GM19025 (cell line): ENCODE results near the gene IL17REL.

Experiments used
- ATAC-seq: cut with Tn5 transposase; IDR thresholded peaks from one replicate; pipeline ENCODE4 v1.9.1; 2021; ENCODE audit warnings: mild to moderate bottlenecking, low read depth, moderate library complexity; ENCODE audit not compliant: unreplicated experiment

Gene IL17REL

DNA sequence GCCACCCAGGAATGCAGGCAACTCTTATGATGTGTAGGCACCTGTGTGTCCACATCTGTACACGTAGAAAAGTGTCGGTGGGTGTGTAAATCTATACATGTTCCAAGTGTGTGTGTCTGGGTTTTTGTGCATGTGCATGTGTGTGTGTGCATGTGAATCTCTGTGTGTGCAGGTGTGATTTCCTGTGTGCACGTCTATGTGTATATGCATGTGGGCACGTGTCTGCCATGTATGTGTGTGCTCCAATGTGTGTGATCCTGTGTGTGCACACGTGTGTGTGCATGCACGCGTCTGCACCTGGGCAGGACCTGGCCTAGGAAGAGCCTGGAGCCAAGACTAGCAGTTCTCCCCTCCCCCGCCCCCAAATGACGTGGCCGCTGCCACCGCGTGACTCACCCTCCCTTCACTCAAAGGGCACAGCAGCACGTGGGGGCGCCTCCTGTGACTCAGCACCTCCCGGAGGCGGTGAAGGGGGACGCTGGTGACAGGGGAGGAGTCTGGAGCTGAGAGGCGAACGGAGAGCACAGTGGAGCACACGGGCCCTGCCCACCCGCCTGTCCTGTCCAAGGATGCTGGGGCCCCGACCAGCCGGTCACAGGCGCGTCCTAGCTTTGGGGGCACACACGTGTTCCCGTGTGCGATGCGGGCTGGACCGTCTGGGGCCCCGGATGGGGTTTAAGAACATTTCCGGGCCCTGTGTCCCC, 41.9 kb downstream of the IL17REL start:
- peak; percentile 51 for ATAC-seq

DNA sequence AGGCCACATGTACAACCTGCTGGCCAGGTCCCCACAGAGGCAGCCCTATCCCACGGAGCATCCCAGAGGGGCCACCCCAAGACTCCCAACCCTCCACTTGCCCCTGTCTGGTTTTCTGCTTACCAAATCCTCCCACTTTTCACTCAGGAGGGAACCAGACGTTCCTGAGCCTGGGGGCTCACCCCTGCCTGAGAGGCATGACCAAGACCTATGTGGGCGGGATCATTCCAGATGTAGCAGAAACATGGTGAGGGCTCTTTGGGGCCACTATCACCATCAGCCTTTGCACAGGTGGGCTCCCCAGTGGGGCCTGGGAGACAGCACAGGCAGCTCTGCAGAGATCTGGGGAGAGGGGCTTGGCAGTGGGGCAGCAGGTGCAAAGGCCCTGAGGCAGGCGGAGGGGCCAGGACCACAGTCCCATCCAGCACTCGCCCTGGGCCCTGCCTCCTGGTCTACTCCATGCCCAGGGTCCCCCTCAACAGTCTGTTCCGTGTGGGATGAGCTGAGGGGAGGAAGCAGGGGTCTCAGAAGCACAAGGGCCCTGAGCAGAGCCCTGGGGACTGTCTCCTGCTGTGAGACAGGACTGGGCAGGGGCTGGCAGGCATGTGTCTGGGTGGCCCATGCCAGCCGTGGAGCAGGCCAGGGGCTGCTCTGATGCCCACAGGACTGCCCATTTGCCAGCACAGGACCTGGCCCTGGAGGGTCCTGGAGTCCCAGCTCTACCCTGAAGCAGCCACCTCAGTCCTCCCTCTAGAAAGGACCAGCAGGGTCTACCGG, 42.6 kb downstream of the IL17REL start:
- ATAC-seq, result no peak

GRCh38 chr22:49968831-49969661, 43.5 kb downstream of the IL17REL start:
- ATAC-seq, result no peak

DNA sequence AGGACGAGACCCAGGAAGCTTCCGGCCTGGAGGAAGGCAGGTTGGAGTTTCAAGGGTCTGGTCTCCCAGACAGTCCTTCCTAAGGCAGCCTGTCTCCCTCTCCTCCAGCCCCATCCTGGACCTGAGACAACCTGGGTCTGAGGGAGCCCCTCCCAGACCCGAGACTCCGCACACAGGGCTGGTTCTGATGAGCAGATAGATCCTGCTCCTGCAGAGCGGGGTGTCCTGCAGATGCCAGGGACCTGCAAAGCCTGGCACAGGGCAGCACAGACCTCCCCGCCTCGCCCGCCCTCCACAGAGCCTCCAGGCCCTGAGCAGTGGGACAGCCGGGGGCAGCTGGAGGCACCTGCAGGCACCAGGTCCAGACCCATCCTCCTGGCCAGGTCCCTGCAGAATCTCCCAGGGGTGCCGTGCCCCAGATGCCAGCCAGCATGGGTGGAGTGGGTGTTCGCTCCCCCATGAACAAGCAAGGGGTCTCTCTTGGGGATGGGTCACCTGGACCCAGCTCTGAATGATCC, 44.2 kb downstream of the IL17REL start:
- ATAC-seq, result no peak

DNA sequence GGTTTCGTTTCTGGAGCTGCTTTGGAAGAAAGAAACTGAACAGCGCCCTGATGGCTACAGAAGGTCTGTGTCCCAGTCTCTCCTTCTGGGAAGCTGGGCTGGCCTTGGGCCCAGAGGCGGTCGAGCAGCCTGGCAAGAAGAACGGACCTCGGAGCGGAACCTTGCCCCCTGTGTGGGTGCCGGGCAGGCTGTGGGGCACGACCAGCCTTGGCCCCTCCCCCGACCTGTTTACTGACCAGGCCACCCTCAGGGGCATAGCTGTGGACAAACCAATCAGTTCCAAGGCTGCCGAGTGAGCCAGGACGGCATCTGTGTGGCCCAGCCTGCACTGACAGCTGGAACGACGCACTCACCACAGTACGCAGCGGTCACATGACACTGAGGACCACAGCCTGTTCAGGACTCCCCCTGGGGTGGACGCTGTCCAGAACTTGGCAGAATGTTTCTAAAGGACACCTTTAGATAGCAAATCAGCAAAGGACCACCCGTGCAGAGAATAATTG, 44.8 kb downstream of the IL17REL start:
- no peak for ATAC-seq

DNA sequence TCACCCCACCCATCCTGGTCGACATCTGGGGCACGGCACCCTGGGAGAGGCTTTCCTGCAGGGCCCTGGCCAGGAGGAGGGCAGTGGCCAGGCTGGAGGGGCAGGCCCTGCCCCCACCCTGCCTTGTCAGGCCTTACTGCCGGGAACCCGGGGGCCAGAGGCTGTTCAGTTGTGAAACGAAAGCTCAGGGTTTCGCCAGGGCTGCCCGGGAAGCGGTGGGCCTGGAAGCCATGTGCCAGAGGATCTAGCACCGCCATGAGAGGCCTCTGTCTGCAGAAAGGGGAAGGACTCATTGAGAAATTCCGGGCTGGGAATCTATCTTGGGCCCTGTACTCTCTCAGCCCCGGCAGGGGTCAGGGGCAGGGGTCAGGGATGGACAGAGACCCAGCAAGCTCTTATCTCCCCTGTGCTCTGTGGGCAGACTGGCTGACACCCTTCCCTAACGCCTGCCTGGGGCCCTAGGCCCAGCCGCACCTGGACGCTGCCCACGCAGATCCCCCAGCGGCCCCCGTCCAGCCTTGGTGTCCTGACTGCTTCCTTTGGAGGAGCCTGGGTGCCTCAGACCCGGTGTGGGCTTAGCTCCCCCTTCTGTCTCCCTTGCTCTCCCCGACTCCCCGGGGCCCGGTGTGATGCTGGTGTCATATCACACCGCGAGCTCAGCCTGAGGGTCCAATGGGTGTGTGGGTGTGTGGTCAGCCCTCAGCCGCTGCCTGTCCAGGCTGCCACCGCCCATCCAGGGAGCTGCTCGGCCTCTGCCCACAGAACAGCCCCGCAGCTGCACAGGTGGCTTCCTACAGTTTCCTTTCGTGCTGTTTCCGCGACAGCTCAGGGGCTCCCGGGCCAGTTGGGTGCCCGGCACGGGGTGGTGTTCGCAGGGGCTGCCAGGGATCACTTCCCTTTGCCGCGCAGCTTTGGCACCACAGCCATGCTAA, 45.5 kb downstream of the IL17REL start:
- no peak for ATAC-seq

DNA sequence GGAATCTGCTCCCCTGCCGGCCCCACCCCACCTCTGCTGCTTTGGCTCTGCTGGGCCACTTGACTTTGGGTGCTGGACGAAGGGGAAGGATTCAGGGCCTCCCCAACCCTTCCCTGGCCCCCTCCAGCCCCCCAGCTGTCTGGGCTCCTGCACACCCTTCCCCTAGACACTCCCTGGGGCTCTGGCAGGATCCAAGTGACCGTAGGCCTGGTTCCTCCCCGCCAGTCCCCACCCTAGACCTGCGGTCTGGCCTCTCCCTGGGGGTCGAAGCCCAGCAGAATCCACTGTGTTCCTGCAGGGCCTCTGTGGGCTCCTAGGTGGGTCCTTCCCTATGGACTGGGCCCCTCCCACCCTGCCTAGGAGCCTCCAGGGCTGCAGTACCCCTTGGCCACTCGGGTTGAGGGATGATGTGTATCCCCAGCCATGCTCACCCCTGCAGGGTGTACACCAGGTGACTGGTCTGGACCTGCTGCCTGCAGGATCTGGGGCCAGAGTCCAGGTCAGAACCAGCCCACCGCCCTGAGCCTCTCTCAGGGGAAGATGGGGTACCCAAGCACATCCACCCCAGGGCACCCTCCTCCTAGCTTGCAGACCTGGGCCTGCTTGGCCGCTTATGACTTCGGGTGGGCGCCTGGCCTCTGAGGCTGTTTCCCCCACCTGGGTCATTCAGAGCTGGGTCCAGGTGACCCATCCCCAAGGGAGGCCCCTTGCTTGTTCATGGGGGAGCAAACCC, 46.4 kb downstream of the IL17REL start:
- ATAC-seq, result no peak

GRCh38 chr22:49965091-49966040, 47.2 kb downstream of the IL17REL start:
- no peak for ATAC-seq

GRCh38 chr22:49964136-49965090, 48.2 kb downstream of the IL17REL start:
- no peak for ATAC-seq

DNA sequence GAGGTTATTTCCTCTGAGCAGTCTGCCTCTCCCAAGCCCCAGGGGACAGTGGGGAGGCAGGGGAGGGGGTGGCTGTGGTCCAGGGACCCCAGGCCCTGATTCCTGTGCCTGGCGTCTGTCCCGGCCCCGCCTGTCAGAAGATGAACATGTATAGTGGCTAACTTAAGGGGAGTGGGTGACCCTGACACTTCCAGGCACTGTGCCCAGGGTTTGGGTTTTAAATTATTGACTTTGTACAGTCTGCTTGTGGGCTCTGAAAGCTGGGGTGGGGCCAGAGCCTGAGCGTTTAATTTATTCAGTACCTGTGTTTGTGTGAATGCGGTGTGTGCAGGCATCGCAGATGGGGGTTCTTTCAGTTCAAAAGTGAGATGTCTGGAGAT, 48.9 kb downstream of the IL17REL start:
- ATAC-seq, result no peak

DNA sequence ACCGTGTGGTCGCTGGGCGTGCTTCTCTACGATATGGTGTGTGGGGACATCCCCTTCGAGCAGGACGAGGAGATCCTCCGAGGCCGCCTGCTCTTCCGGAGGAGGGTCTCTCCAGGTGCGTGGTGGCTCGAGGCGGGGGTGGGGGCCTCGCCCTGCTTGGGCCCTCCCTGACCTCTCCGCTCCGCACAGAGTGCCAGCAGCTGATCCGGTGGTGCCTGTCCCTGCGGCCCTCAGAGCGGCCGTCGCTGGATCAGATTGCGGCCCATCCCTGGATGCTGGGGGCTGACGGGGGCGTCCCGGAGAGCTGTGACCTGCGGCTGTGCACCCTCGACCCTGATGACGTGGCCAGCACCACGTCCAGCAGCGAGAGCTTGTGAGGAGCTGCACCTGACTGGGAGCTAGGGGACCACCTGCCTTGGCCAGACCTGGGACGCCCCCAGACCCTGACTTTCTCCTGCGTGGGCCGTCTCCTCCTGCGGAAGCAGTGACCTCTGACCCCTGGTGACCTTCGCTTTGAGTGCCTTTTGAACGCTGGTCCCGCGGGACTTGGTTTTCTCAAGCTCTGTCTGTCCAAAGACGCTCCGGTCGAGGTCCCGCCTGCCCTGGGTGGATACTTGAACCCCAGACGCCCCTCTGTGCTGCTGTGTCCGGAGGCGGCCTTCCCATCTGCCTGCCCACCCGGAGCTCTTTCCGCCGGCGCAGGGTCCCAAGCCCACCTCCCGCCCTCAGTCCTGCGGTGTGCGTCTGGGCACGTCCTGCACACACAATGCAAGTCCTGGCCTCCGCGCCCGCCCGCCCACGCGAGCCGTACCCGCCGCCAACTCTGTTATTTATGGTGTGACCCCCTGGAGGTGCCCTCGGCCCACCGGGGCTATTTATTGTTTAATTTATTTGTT, 49.6 kb downstream of the IL17REL start:
- no peak for ATAC-seq

- ATAC-seq, result no peak
These were observed 50.4 kb downstream of the IL17REL start for GRCh38 chr22:49962012-49962750.

DNA sequence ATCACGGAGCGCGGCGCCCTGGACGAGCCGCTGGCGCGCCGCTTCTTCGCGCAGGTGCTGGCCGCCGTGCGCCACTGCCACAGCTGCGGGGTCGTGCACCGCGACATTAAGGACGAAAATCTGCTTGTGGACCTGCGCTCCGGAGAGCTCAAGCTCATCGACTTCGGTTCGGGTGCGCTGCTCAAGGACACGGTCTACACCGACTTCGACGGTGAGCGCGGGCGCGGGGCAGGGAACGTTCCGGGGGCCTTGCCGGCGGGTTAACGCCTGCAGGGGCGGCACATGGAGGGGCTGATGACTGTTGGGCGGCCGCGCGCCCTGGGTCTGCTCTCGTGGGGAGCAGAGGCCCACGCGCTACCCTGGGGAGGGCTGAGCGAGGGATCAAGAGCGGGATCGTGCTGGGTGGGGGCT, 51.0 kb downstream of the IL17REL start:
- ATAC-seq, result no peak

GRCh38 chr22:49961005-49961600, 51.5 kb downstream of the IL17REL start:
- no peak for ATAC-seq
